Measurements from ENCODE around the gene EML1.

DNA sequence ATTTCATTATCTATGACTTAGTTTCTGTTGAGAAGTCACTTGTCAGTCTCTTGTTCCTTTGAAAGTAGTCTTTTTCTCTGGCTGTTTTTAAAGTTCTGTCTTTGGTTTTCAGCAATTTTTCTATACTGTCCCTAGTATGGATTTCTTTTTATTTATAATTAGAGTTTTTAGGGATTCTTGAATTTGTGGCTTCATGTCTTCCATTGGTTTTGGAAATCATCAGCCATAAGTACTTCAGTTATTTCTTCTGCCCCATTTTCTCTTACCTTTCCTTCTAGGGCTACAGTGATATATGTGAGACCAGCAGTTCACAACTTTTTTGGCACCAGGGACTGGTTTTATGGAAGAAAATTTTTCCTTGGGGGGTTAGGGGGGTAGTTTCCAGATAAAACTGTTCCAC lies 182.0 kb downstream of the EML1 start:
- TF ChIP-seq POLR2AphosphoS5 (IDR thresholded peaks at IDR 0.05; ENCODE audit: borderline replicate concordance, low read depth, low read length) (no peak), EZH2 (IDR thresholded peaks at IDR 0.05) (no peak)

Measured in SK-N-MC (cell line).